Subcutaneous abdominal adipose tissue (tissue), 5 donors: ENCODE data around the gene ELMO1.

ENCODE experiments used
- H3K27ac ChIP-seq: one replicate; pipeline ENCODE4 v1.7.0; 2013; ENCODE audit warnings: low read depth, mild to moderate bottlenecking, inconsistent platforms, low read length, moderate library complexity
- H3K27me3 ChIP-seq, 5 donors: one replicate each; pipeline ENCODE4 v1.7.0; 2013; ENCODE audit warnings: low read length in 5 of 5, inconsistent platforms in 1 of 5; ENCODE audit not compliant: control insufficient read depth in 5 of 5, insufficient read depth in 4 of 5
- H3K36me3 ChIP-seq, 5 donors: one replicate each; pipeline ENCODE4 v1.7.0; 2013; ENCODE audit warnings: low read length in 5 of 5; ENCODE audit not compliant: control insufficient read depth in 5 of 5, insufficient read depth in 5 of 5
- H3K4me1 ChIP-seq, 5 donors: one replicate each; pipeline ENCODE4 v1.7.0; 2013; ENCODE audit warnings: low read length in 5 of 5, mild to moderate bottlenecking in 3 of 5, moderate library complexity in 1 of 5; ENCODE audit not compliant: control insufficient read depth in 5 of 5, insufficient read depth in 5 of 5
- H3K4me3 ChIP-seq, 5 donors: one replicate each; pipeline ENCODE4 v1.7.0; 2013; ENCODE audit warnings: low read length in 5 of 5, low read depth in 1 of 5
- H3K9ac ChIP-seq, 5 donors: one replicate each; pipeline ENCODE4 v1.7.0; 2013; ENCODE audit warnings: low read length in 5 of 5, mild to moderate bottlenecking in 4 of 5, moderate library complexity in 3 of 5
- H3K9me3 ChIP-seq, 5 donors: one replicate each; pipeline ENCODE4 v1.7.0; 2013; ENCODE audit warnings: low read length in 5 of 5; ENCODE audit not compliant: control insufficient read depth in 5 of 5
- donor health status: healthy.
- donor health status: healthy.
- donor health status: healthy.
- donor health status: healthy.
- donor health status: healthy.

The ELMO1 gene

GRCh38 chr7:37011151-37011890 is 437.3 kb downstream of the ELMO1 start:
- Histone ChIP-seq H3K4me1 (peaks cover 0 to 8% (median 0%) of the 10 kb centered on the region in 5 donors), H3K9ac (no peak overlapping the region), H3K9me3 (no peaks in the 10 kb centered on the region), H3K27ac (no peak overlapping the region), H3K36me3 (peaks cover 0 to 32% (median 20%) of the 10 kb centered on the region in 5 donors), H3K4me3 (no peak overlapping the region), H3K27me3 (no peaks in the 10 kb centered on the region)

GRCh38 chr7:37009125-37009675 is 439.5 kb downstream of the ELMO1 start:
- no peaks in the 10 kb centered on the region for H3K4me1 ChIP-seq

DNA sequence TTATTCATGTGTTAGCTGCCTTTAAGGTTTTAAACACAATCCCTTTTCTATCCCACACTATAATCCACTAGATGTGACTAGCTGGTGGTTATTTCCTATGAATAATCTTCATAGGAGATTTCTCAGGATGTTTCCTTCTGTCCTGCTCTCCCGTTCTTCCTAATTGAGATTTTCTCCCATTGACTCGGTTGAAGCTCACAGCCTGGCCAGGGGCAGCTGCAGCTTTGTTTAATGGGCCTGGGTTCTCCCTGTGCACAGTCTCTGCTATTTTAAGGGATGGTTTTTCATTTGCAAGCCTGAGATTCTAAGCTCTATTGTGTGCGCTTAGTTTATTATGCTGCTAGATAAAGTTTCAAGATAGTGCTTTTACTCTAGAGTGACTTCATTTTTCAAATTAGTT is 441.0 kb downstream of the ELMO1 start:
- Histone ChIP-seq H3K4me3 (no peak overlapping the region), H3K9me3 (no peaks in the 10 kb centered on the region), H3K27me3 (no peaks in the 10 kb centered on the region), H3K27ac (no peak overlapping the region), H3K9ac (no peak overlapping the region), H3K4me1 (no peaks in the 10 kb centered on the region), H3K36me3 (peaks cover 0 to 23% (median 16%) of the 10 kb centered on the region in 5 donors)

More at GRCh38 chr7:37009125-37009675, 439.5 kb downstream of the ELMO1 start:
- no peak overlapping the region for H3K9ac ChIP-seq
- H3K36me3 ChIP-seq: peaks cover 0 to 32% (median 20%) of the 10 kb centered on the region in 5 donors
- no peaks in the 10 kb centered on the region for H3K9me3 ChIP-seq
- H3K4me3 ChIP-seq: no peak overlapping the region
- H3K27ac ChIP-seq: no peak overlapping the region
- H3K27me3 ChIP-seq: no peaks in the 10 kb centered on the region

- Histone ChIP-seq H3K27ac (no peak overlapping the region), H3K4me1 (no peaks in the 10 kb centered on the region), H3K27me3 (no peaks in the 10 kb centered on the region), H3K9ac (no peak overlapping the region), H3K36me3 (peaks cover 0 to 21% (median 12%) of the 10 kb centered on the region in 5 donors), H3K9me3 (peaks cover 0 to 3% (median 0%) of the 10 kb centered on the region in 5 donors), H3K4me3 (no peak overlapping the region)
Observed at GRCh38 chr7:37007268-37007667, 441.4 kb downstream of the ELMO1 start.

GRCh38 chr7:37006764-37007163 is 441.9 kb downstream of the ELMO1 start:
- Histone ChIP-seq H3K4me3 (no peak overlapping the region), H3K4me1 (no peaks in the 10 kb centered on the region), H3K9me3 (peaks cover 0 to 8% (median 0%) of the 10 kb centered on the region in 5 donors), H3K36me3 (peaks cover 0 to 16% (median 7%) of the 10 kb centered on the region in 5 donors), H3K27ac (no peak overlapping the region), H3K27me3 (no peaks in the 10 kb centered on the region), H3K9ac (no peak overlapping the region)

GRCh38 chr7:37000511-37000910 is 448.2 kb downstream of the ELMO1 start:
- no peaks in the 10 kb centered on the region for H3K4me1 ChIP-seq
- H3K27ac ChIP-seq: no peak overlapping the region
- peaks cover 0 to 2% (median 0%) of the 10 kb centered on the region in 5 donors for H3K36me3 ChIP-seq
- peaks cover 0 to 9% (median 0%) of the 10 kb centered on the region in 5 donors for H3K9me3 ChIP-seq
- no peak overlapping the region for H3K4me3 ChIP-seq
- H3K9ac ChIP-seq: no peak overlapping the region
- H3K27me3 ChIP-seq: no peaks in the 10 kb centered on the region

DNA sequence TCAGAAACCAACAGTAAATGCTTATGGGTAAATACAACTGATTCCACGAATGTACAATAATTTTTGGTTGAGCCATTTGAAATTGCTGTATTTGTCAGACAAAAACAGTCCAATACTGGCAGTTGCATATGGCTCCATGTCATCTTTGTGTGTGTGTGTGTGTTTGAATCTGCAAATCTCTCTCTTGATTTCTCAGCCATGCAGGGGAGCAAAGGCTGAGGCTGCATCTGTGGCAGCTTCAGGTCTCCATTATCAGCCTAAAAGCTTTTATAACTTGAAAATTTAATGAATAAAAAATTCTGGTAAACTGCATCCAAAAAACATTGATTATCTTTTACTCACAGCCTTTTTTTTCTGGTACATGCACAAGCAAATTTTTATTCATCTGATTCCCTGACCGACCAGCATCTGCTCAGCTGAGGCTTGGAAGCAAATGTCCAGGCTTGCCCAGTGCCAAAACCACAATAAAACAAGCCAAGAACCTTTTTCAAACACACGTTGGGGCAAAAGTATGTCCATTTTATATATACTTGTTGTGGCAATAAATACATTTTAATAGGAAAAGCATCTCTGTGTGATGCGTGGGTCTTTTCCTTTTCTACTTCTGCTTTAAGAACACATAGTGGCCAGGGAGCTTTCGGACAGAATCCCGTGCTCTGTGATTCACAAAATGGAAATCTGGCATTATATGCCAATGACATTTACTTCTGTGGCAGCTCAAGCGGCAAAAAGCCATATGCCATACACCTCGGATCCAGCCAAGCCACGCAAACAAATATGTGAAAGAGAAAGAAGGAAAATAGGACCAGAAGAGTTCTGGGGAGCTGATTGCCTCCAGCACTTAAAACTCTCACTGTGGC is 448.8 kb downstream of the ELMO1 start:
- H3K9me3 ChIP-seq: peaks cover 0 to 9% (median 0%) of the 10 kb centered on the region in 5 donors
- H3K27me3 ChIP-seq: no peaks in the 10 kb centered on the region
- H3K36me3 ChIP-seq: peaks cover 0 to 2% (median 0%) of the 10 kb centered on the region in 5 donors
- no peak overlapping the region for H3K9ac ChIP-seq
- H3K4me1 ChIP-seq: no peaks in the 10 kb centered on the region
- H3K27ac ChIP-seq: no peak overlapping the region
- no peak overlapping the region for H3K4me3 ChIP-seq

DNA sequence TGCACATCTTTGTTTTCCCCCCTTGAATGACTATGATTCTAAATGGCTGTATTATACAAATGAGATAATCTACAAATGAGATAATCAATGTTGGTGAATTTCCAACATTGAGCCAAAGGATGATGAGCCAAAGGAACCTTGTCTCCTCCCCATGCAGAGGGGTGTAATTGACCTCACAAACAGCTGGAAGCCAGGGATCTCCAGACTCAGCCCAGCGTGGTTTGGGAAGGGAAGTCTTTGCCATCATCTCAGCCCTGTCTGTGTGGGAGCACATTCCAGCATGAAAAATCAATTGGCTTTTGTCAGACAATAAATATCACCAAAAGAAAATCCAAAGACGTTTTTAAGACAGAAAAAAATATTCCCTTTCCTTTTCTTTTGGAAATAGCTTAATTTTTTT is 452.9 kb downstream of the ELMO1 start:
- H3K27ac ChIP-seq: no peak overlapping the region
- no peaks in the 10 kb centered on the region for H3K36me3 ChIP-seq
- H3K4me3 ChIP-seq: no peak overlapping the region
- H3K4me1 ChIP-seq: no peaks in the 10 kb centered on the region
- H3K9ac ChIP-seq: no peak overlapping the region
- H3K27me3 ChIP-seq: peaks cover 0 to 2% (median 0%) of the 10 kb centered on the region in 5 donors
- no peaks in the 10 kb centered on the region for H3K9me3 ChIP-seq

DNA sequence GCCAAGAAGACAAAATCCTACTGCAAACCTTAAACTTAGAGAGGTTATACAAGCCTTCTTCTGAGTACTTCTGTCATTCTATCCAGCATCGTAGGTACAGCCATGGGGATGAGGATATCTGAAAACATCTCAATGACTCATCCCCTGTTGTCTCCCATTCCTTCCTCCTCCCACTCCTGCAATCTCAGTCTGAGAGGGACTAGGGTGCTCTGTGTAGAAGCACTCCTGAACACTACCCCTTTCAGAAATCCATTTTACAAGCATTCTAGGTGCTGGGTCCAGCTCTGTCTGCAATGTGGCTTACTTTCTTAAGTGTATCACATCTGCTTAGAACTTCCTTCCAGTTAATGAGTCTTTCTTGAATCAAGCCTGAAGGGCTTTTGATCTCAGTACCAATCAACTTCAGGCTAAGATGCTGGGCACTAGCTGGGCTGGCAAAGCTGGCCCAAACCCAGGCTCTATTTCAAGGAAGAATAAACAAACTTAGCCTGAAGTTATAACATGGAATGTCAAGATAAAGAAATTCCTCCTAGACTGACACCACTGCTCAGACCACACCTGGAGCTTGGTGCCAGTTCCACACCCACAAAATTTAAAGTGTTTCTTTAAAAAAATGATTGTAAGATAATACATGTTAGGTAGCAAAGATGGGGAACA is 454.1 kb downstream of the ELMO1 start:
- Histone ChIP-seq H3K4me1 (no peaks in the 10 kb centered on the region), H3K27ac (no peak overlapping the region), H3K36me3 (no peaks in the 10 kb centered on the region), H3K9me3 (no peaks in the 10 kb centered on the region), H3K4me3 (no peak overlapping the region), H3K27me3 (peaks cover 0 to 2% (median 0%) of the 10 kb centered on the region in 5 donors), H3K9ac (no peak overlapping the region)
